NCI-H2196 treated with DMSO at 0.1 percent for 48 hours (cell line): ENCODE results near the gene DHCR7.

Source experiments
- DNase-seq: peaks from one replicate; lab custom pipeline; 2025; ENCODE audit not compliant: unreplicated experiment; lab: John Stamatoyannopoulos, UW

DHCR7 gene

DNA sequence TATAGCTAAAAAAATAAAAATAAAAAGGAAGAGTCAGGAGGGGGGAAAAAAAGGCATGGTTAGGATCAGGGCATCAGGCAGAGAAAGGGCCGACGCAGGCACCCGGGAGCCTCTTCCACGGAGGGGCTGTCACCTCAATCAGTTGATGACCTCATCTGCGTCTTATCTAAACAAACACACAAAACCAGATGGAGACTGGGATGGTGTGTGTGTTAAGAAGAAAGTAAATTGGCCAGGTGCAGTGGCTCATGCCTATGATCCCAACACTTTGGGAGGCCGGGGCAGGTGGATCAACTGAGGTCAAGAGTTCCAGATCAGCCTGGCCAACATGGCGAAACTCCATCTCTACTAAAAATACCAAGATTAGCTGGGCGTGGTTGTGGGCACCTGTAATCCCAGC, 63.6 kb downstream of the DHCR7 start:
- DNase-seq, result no peak
